Neural cell (in vitro differentiated cells): ENCODE measurements around the gene PLVAP. TPM values are rescaled to one million over a fixed set of nuclear protein-coding genes. Genes with fewer than 3 reads are reported as not detected.

ENCODE experiments used
- H2AFZ ChIP-seq: fragments of 200-600, 300-800 bp; sonication (generic), shearing (Covaris generic); 2 replicates; pipeline ENCODE4 v1.6.0; 2014; ENCODE audit warnings: low read depth, mild to moderate bottlenecking, antibody characterized with exemption, low read length, moderate library complexity
- H3F3A ChIP-seq: fragments of 200-600 bp; shearing (Covaris generic); 2 replicates; pipeline ENCODE4 v1.6.1; 2016; ENCODE audit warnings: mild to moderate bottlenecking, moderate library complexity, mixed read lengths, antibody characterized with exemption, low read length; ENCODE audit not compliant: insufficient read depth, poor library complexity, severe bottlenecking
- H3K27ac ChIP-seq: fragments of 200-600, 300-800 bp; sonication (generic), shearing (Covaris generic); 2 replicates; pipeline ENCODE4 v1.5.1; 2014; ENCODE audit warnings: mild to moderate bottlenecking, low read length, moderate library complexity
- H3K27me3 ChIP-seq: fragments of 300-800, 200-600 bp; sonication (generic), shearing (Covaris generic); 2 replicates; pipeline ENCODE4 v1.6.0; 2014; ENCODE audit warnings: mild to moderate bottlenecking, low read depth, low read length, moderate library complexity; ENCODE audit not compliant: insufficient read depth
- H3K36me3 ChIP-seq: fragments of 300-800, 200-600 bp; sonication (generic), shearing (Covaris generic); 2 replicates; pipeline ENCODE4 v1.5.1; 2014; ENCODE audit warnings: mild to moderate bottlenecking, antibody characterized with exemption, low read length, moderate library complexity; ENCODE audit not compliant: insufficient read depth
- H3K4me2 ChIP-seq: fragments of 300-800, 200-600 bp; sonication (generic), shearing (Covaris generic); 2 replicates; pipeline ENCODE4 v1.6.0; 2014; ENCODE audit warnings: mild to moderate bottlenecking, low read length
- H3K4me3 ChIP-seq: fragments of 300-800, 200-600 bp; sonication (generic), shearing (Covaris generic); 2 replicates; pipeline ENCODE4 v1.5.1; 2014; ENCODE audit warnings: mild to moderate bottlenecking, low read length, moderate library complexity
- H3K79me2 ChIP-seq: fragments of 200-600 bp; shearing (Covaris generic); replicated peaks from 2 replicates; pipeline ENCODE4 v1.6.0; 2014; ENCODE audit warnings: mild to moderate bottlenecking, low read length, moderate library complexity; ENCODE audit not compliant: insufficient read depth
- H3K9ac ChIP-seq: fragments of 300-800, 200-600 bp; sonication (generic), shearing (Covaris generic); 2 replicates; pipeline ENCODE4 v1.6.1; 2016; ENCODE audit warnings: mild to moderate bottlenecking, low read length, mixed read lengths
- H3K9me2 ChIP-seq: fragments of 200-600 bp; shearing (Covaris generic); 2 replicates; pipeline ENCODE4 v1.6.1; 2016; ENCODE audit warnings: mild to moderate bottlenecking, low read length, mixed read lengths; ENCODE audit not compliant: insufficient read depth
- H3K9me3 ChIP-seq: fragments of 200-600, 300-800 bp; sonication (generic), shearing (Covaris generic); 2 replicates; pipeline ENCODE4 v1.6.1; 2016; ENCODE audit warnings: mild to moderate bottlenecking, mixed run types, low read length, moderate library complexity, mixed read lengths
- H4K20me1 ChIP-seq: fragments of 200-600 bp; shearing (Covaris generic); 2 replicates; pipeline ENCODE4 v1.6.1; 2016; ENCODE audit warnings: mild to moderate bottlenecking, mixed run types; ENCODE audit not compliant: insufficient read depth
- CTCF ChIP-seq: fragments of 450-650 bp; IDR thresholded peaks from 2 replicates; pipeline ENCODE4 v1.5.1; 2014; ENCODE audit warnings: antibody characterized with exemption, mild to moderate bottlenecking, moderate library complexity; ENCODE audit not compliant: poor library complexity, severe bottlenecking
- EP300 ChIP-seq: fragments of 450-650 bp; conservative IDR thresholded peaks from 2 replicates; pipeline ENCODE4 v1.6.1; 2014; ENCODE audit warnings: antibody characterized with exemption, mild to moderate bottlenecking, moderate library complexity; ENCODE audit not compliant: poor library complexity, severe bottlenecking
- EZH2 ChIP-seq: fragments of 200-600, 300-800 bp; shearing (Covaris generic), sonication (generic); IDR thresholded peaks from 2 replicates; pipeline ENCODE4 v1.6.1; 2014; ENCODE audit warnings: antibody characterized with exemption, low read length, borderline replicate concordance, mild to moderate bottlenecking; ENCODE audit not compliant: insufficient read depth, poor library complexity, severe bottlenecking
- MXI1 ChIP-seq: fragments of 450-650 bp; conservative IDR thresholded peaks from 2 replicates; pipeline ENCODE4 v1.6.1; 2014; ENCODE audit warnings: antibody characterized with exemption, mild to moderate bottlenecking; ENCODE audit not compliant: poor library complexity, severe bottlenecking
- POLR2AphosphoS5 ChIP-seq: IDR thresholded peaks from 2 replicates; pipeline ENCODE4 v1.6.1; 2012
- RAD21 ChIP-seq: fragments of 450-650 bp; conservative IDR thresholded peaks from 2 replicates; pipeline ENCODE4 v1.6.1; 2014; ENCODE audit warnings: antibody characterized with exemption, mild to moderate bottlenecking, moderate library complexity
- REST ChIP-seq: IDR thresholded peaks from 2 replicates; pipeline ENCODE4 v1.6.1; 2012; ENCODE audit warnings: borderline replicate concordance
- SMC3 ChIP-seq: fragments of 450-650 bp; conservative IDR thresholded peaks from 2 replicates; pipeline ENCODE4 v1.6.1; 2014; ENCODE audit warnings: antibody characterized with exemption, mild to moderate bottlenecking, moderate library complexity; ENCODE audit not compliant: poor library complexity
- TAF1 ChIP-seq: IDR thresholded peaks from 2 replicates; pipeline ENCODE4 v1.6.1; 2012; ENCODE audit warnings: low read depth
- polyA plus RNA-seq: library from polyadenylated mRNA; depleted of rRNA; stranded (reverse); fragments of >200 nt; gene quantifications from 2 replicates; pipeline ENCODE4 v1.2.3, GENCODE V29; 2014

PLVAP gene
- polyA plus RNA-seq, 1 donor from 2014 or later, result not detected

GRCh38 chr19:17341845-17342244, 35.3 kb downstream of the PLVAP start:
- no peaks in the 10 kb centered on the region for H3K9me3 ChIP-seq
- H4K20me1 ChIP-seq, result no peaks in the 10 kb centered on the region
- no peak overlapping the region for H3K4me3 ChIP-seq
- no peaks in the 10 kb centered on the region for H3K79me2 ChIP-seq
- no peak for TF ChIP-seq REST
- no peak for TF ChIP-seq SMC3
- no peak for TF ChIP-seq TAF1
- TF ChIP-seq CTCF, result no peak
- TF ChIP-seq EZH2, result no peak
- no peak for TF ChIP-seq RAD21
- TF ChIP-seq POLR2AphosphoS5, result no peak
- TF ChIP-seq MXI1, result no peak
- no peak for TF ChIP-seq EP300
- H3K9me2 ChIP-seq, result no peaks in the 10 kb centered on the region
- H3K27ac ChIP-seq, result no peak overlapping the region
- H3K27me3 ChIP-seq, result no peaks in the 10 kb centered on the region
- H3K4me2 ChIP-seq, result no peak overlapping the region
- H3K9ac ChIP-seq, result no peak overlapping the region
- no peaks in the 10 kb centered on the region for H3F3A ChIP-seq
- no peaks in the 10 kb centered on the region for H3K36me3 ChIP-seq
- H2AFZ ChIP-seq, result no peak overlapping the region

GRCh38 chr19:17341386-17341785, 35.8 kb downstream of the PLVAP start:
- no peaks in the 10 kb centered on the region for H3K9me3 ChIP-seq
- no peak overlapping the region for H3K4me2 ChIP-seq
- H3K36me3 ChIP-seq, result no peaks in the 10 kb centered on the region
- TF ChIP-seq POLR2AphosphoS5, result no peak
- no peak for TF ChIP-seq REST
- TF ChIP-seq TAF1, result no peak
- no peak for TF ChIP-seq EZH2
- no peaks in the 10 kb centered on the region for H3K79me2 ChIP-seq
- H4K20me1 ChIP-seq, result no peaks in the 10 kb centered on the region
- no peak overlapping the region for H2AFZ ChIP-seq
- H3K27ac ChIP-seq, result no peak overlapping the region
- no peaks in the 10 kb centered on the region for H3K9me2 ChIP-seq
- no peaks in the 10 kb centered on the region for H3K27me3 ChIP-seq
- H3K4me3 ChIP-seq, result no peak overlapping the region
- peaks cover 3% of the 10 kb centered on the region for H3F3A ChIP-seq
- H3K9ac ChIP-seq, result no peak overlapping the region
